Sigmoid colon (tissue), 4 donors: Measurements from ENCODE around the gene SLC2A4.

ENCODE experiments used
- EP300 ChIP-seq, 4 donors: sonication (generic); formaldehyde crosslinking; IDR thresholded peaks; one replicate each; pipeline ENCODE4 v1.6.1; 2017; ENCODE audit warnings: antibody characterized with exemption in 4 of 4
- POLR2A ChIP-seq, 2 donors: fragments of 450-650 bp; IDR thresholded peaks; one replicate each; pipeline ENCODE4 v1.6.1; 2016; ENCODE audit warnings: antibody characterized with exemption in 2 of 2, mild to moderate bottlenecking in 2 of 2, moderate library complexity in 2 of 2

- no peak for TF ChIP-seq POLR2A (IDR thresholded peaks at IDR 0.05)
- no peak for TF ChIP-seq EP300 (IDR thresholded peaks at IDR 0.05)
Observed at GRCh38 chr17:7313088-7313889, 31.8 kb downstream of the SLC2A4 start.
